HEK293T (cell line): Measurements from ENCODE around the gene OR6B3.

Experiments used
- CTBP1 ChIP-seq: fragments of 450-650 bp; IDR thresholded peaks from 2 replicates; pipeline ENCODE4 v1.6.1; 2016; ENCODE audit warnings: borderline replicate concordance
- ELF4 ChIP-seq: fragments of 450-650 bp; IDR thresholded peaks from 2 replicates; pipeline ENCODE4 v1.6.1; 2017; ENCODE audit warnings: antibody characterized with exemption
- FOXM1 ChIP-seq: fragments of 450-650 bp; IDR thresholded peaks from 2 replicates; pipeline ENCODE4 v1.6.1; 2017; ENCODE audit warnings: mild to moderate bottlenecking, borderline replicate concordance
- HDGF ChIP-seq: fragments of 450-650 bp; IDR thresholded peaks from 2 replicates; pipeline ENCODE4 v1.6.1; 2017; ENCODE audit warnings: antibody characterized with exemption, borderline replicate concordance
- SP1 ChIP-seq: fragments of 450-650 bp; IDR thresholded peaks from 2 replicates; pipeline ENCODE4 v1.6.1; 2017
- SUZ12 ChIP-seq: fragments of 450-650 bp; IDR thresholded peaks from 2 replicates; pipeline ENCODE4 v1.6.1; 2016; ENCODE audit warnings: mild to moderate bottlenecking
- ZNF384 ChIP-seq: fragments of 450-650 bp; IDR thresholded peaks from 2 replicates; pipeline ENCODE4 v1.6.1; 2016
- TF ChIP-seq, protein P1 (sequence below): fragments of 450-650 bp; IDR thresholded peaks from 2 replicates; pipeline ENCODE4 v1.6.1; 2016

- TF ChIP-seq HDGF: no peak
- no peak for TF ChIP-seq FOXM1
- TF ChIP-seq, protein P1, sequence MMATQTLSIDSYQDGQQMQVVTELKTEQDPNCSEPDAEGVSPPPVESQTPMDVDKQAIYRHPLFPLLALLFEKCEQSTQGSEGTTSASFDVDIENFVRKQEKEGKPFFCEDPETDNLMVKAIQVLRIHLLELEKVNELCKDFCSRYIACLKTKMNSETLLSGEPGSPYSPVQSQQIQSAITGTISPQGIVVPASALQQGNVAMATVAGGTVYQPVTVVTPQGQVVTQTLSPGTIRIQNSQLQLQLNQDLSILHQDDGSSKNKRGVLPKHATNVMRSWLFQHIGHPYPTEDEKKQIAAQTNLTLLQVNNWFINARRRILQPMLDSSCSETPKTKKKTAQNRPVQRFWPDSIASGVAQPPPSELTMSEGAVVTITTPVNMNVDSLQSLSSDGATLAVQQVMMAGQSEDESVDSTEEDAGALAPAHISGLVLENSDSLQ: no peak
- TF ChIP-seq SUZ12: no peak
- no peak for TF ChIP-seq ZNF384
- no peak for TF ChIP-seq ELF4
- no peak for TF ChIP-seq SP1
- no peak for TF ChIP-seq CTBP1
These were observed 20.7 kb downstream of the OR6B3 start for GRCh38 chr2:240032406-240033329.
